Uterus (tissue), 2 donors: ENCODE results near the gene ITGAL.

ENCODE experiments used
- CTCF ChIP-seq, 4 experiments: fragments of 200-600 bp in 2 of 4; fragments of 450-650 bp in 2 of 4; sonication (generic) in 2 of 4; IDR thresholded peaks; one replicate each; pipeline ENCODE4 v1.5.1; 2016 to 2019; ENCODE audit warnings: antibody characterized with exemption in 4 of 4, mild to moderate bottlenecking in 2 of 4, moderate library complexity in 1 of 4
- POLR2A ChIP-seq, 2 donors: fragments of 450-650 bp; IDR thresholded peaks; one replicate each; pipeline ENCODE4 v1.6.1; 2016; ENCODE audit warnings: antibody characterized with exemption in 2 of 2, mild to moderate bottlenecking in 1 of 2, moderate library complexity in 1 of 2

GRCh38 chr16:30518552-30518951 is 46.0 kb downstream of the ITGAL start:
- no peak for TF ChIP-seq CTCF (IDR thresholded peaks at IDR 0.05)
- TF ChIP-seq POLR2A (IDR thresholded peaks at IDR 0.05), result no peak
